Measurements from ENCODE around the gene BRINP1.

The BRINP1 gene

DNA sequence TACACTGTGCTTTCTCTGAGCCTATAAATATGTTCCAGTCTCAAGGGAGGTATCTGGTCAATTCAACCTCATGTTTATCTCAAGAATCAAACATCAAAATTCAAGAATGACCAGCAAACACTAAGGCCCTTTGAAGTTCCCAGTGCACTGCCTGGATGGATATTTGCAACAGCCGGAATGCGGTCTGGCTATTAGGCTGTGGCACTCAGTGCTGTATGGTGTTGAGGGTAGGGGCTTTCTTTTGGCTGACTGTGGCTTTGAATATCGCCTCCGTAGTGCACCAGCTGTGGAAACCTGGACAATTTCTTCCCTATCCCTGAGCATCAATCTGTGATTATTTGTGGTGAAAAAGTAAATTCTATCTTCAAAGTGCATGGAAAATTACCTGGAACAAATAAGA, 220.4 kb downstream of the BRINP1 start:
- DNase-seq (ENCODE audit: low read depth in 2 of 3, low spot score in 2 of 3), result no peak

DNA sequence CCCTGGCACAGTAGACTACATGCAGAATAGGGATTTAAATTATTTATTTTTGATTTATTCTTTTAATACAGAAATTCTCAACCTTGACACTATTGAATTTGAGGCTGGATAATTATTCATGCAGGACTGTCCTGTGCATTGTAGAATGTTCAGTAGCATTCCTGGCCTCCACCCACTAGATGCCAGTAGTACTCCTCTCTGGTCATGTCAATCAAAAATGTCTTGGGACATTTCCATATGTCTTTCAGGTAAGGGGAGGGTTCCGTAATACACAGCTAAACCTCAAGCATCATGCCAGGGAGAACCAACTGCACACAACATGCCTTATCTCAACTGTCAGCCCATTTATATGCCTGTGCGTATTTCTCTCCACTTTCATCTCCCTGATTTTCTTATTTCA, 231.8 kb downstream of the BRINP1 start:
- no peak for DNase-seq (ENCODE audit: low read depth in 2 of 3, low spot score in 2 of 3)

DNA sequence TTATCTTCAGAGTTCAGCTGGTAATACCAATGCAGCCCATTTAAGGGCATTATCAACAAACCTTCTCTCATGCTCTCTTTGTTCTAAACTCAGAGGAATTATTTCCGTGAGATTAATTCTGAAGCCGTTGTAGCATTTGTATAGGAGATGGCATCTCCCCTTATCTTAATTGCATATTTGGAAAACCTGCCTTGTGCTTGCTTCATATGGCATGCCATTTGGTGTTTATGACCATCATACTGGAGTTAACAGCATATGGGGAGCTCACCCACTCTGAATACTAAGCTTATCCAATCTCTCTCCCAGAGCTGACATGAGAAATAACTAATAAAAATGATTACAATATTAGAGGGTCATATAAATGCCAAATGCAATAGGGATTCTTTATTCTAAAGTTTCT, 243.2 kb downstream of the BRINP1 start:
- no peak for DNase-seq (ENCODE audit: low read depth in 2 of 3, low spot score in 2 of 3)

DNA sequence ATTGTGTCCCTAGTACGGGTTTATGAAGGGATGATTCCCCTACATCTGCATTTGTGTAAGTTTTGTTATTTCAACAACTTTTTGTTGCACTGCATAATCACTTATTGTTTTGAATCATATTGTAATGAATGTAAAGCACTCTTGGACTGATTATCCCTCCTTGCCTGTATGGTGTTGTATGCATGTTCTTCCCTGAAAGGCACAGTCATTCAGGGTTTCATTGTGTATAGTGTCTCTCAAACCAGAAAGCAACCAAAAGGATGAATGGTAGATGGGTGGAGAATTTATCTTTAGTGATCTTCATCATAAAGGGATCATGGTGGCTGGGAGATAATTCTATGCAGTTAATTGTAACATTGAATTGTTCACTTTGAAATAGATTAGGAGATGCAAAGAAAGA, 247.3 kb downstream of the BRINP1 start:
- DNase-seq (ENCODE audit: low read depth in 2 of 3, low spot score in 2 of 3), result no peak

DNA sequence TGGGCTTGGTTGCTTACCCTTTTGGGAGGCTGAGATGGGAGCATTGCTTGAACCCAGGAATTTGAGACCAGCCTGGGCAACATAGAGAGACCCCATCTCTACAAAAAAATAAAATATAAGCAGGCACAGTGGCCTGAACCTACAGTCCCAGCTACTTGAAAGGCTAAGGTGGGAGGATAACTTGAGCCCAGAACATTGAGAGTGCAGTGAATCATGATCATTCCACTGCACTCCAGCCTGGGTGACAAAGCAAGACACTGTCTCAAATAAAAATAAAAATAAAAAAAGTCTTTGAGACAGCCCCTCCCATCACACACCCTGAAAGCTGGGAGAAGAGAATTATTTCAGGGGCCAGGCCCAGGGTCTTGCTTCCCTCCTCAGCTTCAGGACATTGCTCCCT, 251.8 kb downstream of the BRINP1 start:
- DNase-seq (ENCODE audit: low read depth in 2 of 3, low spot score in 2 of 3), result no peak
